Neuronal stem cell (in vitro differentiated cells): ENCODE measurements around the gene TMEM223.
A peak's percentile ranks its signal among the peaks of the same experiment; 100 is the strongest.

ENCODE experiments used
- DNase-seq: peaks from one replicate; pipeline ENCODE4 v3.0.0-alpha.2; 2013; ENCODE audit warnings: low spot score
- H2AFZ ChIP-seq: one replicate; pipeline ENCODE4 v1.6.1; 2013; ENCODE audit warnings: mild to moderate bottlenecking, low read length, inconsistent platforms
- H2AK5ac ChIP-seq: 2 replicates; pipeline ENCODE4 v1.6.1; 2013; ENCODE audit warnings: low read depth, mild to moderate bottlenecking, inconsistent platforms, low read length, moderate library complexity, mixed read lengths
- H2BK120ac ChIP-seq: 2 replicates; pipeline ENCODE4 v1.6.1; 2013; ENCODE audit warnings: low read depth, mild to moderate bottlenecking, inconsistent platforms, low read length, moderate library complexity, mixed read lengths
- H2BK12ac ChIP-seq: one replicate; pipeline ENCODE4 v1.6.1; 2013; ENCODE audit warnings: low read length, inconsistent platforms
- H2BK15ac ChIP-seq: 2 replicates; pipeline ENCODE4 v1.6.1; 2013; ENCODE audit warnings: mild to moderate bottlenecking, low read length, inconsistent platforms, mixed read lengths
- H2BK5ac ChIP-seq: one replicate; pipeline ENCODE4 v1.6.1; 2013; ENCODE audit warnings: inconsistent platforms, mild to moderate bottlenecking, low read length, moderate library complexity
- H3K14ac ChIP-seq: one replicate; pipeline ENCODE4 v1.6.1; 2013; ENCODE audit warnings: low read length, inconsistent platforms
- H3K18ac ChIP-seq: 2 replicates; pipeline ENCODE4 v1.6.1; 2013; ENCODE audit warnings: low read length, inconsistent platforms
- H3K23ac ChIP-seq: 2 replicates; pipeline ENCODE4 v1.6.1; 2013; ENCODE audit warnings: low read depth, mild to moderate bottlenecking, mixed read lengths, low read length, inconsistent platforms; ENCODE audit not compliant: poor library complexity
- H3K27ac ChIP-seq: replicated peaks from 3 replicates; pipeline ENCODE4 v1.5.1; 2013; ENCODE audit warnings: low read length, inconsistent platforms
- H3K27me3 ChIP-seq, 3 experiments: 2 replicates each; pipeline ENCODE4 v1.6.1; 2013; ENCODE audit warnings: low read length in 3 of 3, mild to moderate bottlenecking in 2 of 3, inconsistent platforms in 1 of 3, low read depth in 1 of 3, mixed read lengths in 1 of 3, moderate library complexity in 1 of 3; ENCODE audit not compliant: control insufficient read depth in 3 of 3, insufficient read depth in 3 of 3
- H3K36me3 ChIP-seq, 2 donors: replicated peaks in 1 of 2; 2 replicates each; pipeline ENCODE4 v1.6.1; 2013; ENCODE audit warnings: low read length in 2 of 2; ENCODE audit not compliant: control insufficient read depth in 2 of 2, insufficient read depth in 2 of 2
- H3K4ac ChIP-seq: 2 replicates; pipeline ENCODE4 v1.6.1; 2013; ENCODE audit warnings: inconsistent platforms, mild to moderate bottlenecking, low read length, moderate library complexity
- H3K4me1 ChIP-seq, 2 donors: 1 replicate in 1 of 2; 2 replicates in 1 of 2; pipeline ENCODE4 v1.6.1; 2013; ENCODE audit warnings: low read length in 2 of 2, low read depth in 1 of 2; ENCODE audit not compliant: control insufficient read depth in 2 of 2, insufficient read depth in 1 of 2
- H3K4me2 ChIP-seq: one replicate; pipeline ENCODE4 v1.6.1; 2013; ENCODE audit warnings: mild to moderate bottlenecking, low read length, inconsistent platforms; ENCODE audit not compliant: insufficient read depth, poor library complexity, severe bottlenecking
- H3K4me3 ChIP-seq, 2 donors: 2 replicates each; pipeline ENCODE4 v1.5.1; 2013; ENCODE audit warnings: low read length in 2 of 2, mild to moderate bottlenecking in 2 of 2, inconsistent platforms in 1 of 2, moderate library complexity in 1 of 2
- H3K79me1 ChIP-seq: one replicate; pipeline ENCODE4 v1.6.1; 2013; ENCODE audit warnings: low read depth, mild to moderate bottlenecking, inconsistent platforms, low read length, moderate library complexity
- H3K9ac ChIP-seq: one replicate; pipeline ENCODE4 v1.6.1; 2013; ENCODE audit warnings: mild to moderate bottlenecking, low read depth, low read length, inconsistent platforms; ENCODE audit not compliant: poor library complexity
- H3K9me3 ChIP-seq, 2 donors: replicated peaks in 1 of 2; 2 replicates each; pipeline versions ENCODE3 to v1.6.1; 2013; ENCODE audit warnings: low read length in 2 of 2, mild to moderate bottlenecking in 2 of 2, inconsistent platforms in 1 of 2, low read depth in 1 of 2, mixed read lengths in 1 of 2, moderate library complexity in 1 of 2; ENCODE audit not compliant: control insufficient read depth in 2 of 2, insufficient read depth in 1 of 2
- H4K8ac ChIP-seq: one replicate; pipeline ENCODE4 v1.6.1; 2013; ENCODE audit warnings: low read depth, mild to moderate bottlenecking, inconsistent platforms, low read length, moderate library complexity
- H4K91ac ChIP-seq: one replicate; pipeline ENCODE4 v1.6.1; 2013; ENCODE audit warnings: low read length, low read depth, mild to moderate bottlenecking, inconsistent platforms; ENCODE audit not compliant: poor library complexity
- WGBS, 2 donors: extraction: QIAGEN DNeasy Blood & Tissue Kit; methylation state at CpG; one replicate each; pipeline ENCODE4 v1.1.7; 2013; ENCODE audit warnings: missing lambda C conversion rate in 2 of 2, mixed read lengths in 1 of 2; ENCODE audit not compliant: insufficient read length in 2 of 2, insufficient replicate concordance in 1 of 2; ENCODE audit errors: extremely low coverage in 2 of 2; 5-methylcytosine and 5-hydroxymethylcytosine counted together

The TMEM223 gene

GRCh38 chr11:62816557-62816956 is 24.8 kb upstream of the TMEM223 start:
- H3K9me3 ChIP-seq = no peaks in the 10 kb centered on the region
- no peak overlapping the region for H2BK12ac ChIP-seq
- no peak overlapping the region for H3K9ac ChIP-seq
- H3K4me3 ChIP-seq = no peak overlapping the region
- no peaks in the 10 kb centered on the region for H3K27me3 ChIP-seq
- H4K8ac ChIP-seq = no peak overlapping the region
- no peak overlapping the region for H3K27ac ChIP-seq
- H2BK5ac ChIP-seq = no peak overlapping the region
- no peaks in the 10 kb centered on the region for H3K4me1 ChIP-seq
- no peak overlapping the region for H2AK5ac ChIP-seq
- peaks cover 8 to 44% of the 10 kb centered on the region in 2 donors for H3K36me3 ChIP-seq
- H3K23ac ChIP-seq = no peak overlapping the region
- no CpG with 5 or more reads among the region's 8 CpGs for WGBS, 2 donors
- no peak overlapping the region for H3K18ac ChIP-seq
- no peak overlapping the region for H4K91ac ChIP-seq
- no peaks in the 10 kb centered on the region for H3K79me1 ChIP-seq
- no peak overlapping the region for H2AFZ ChIP-seq
- H3K14ac ChIP-seq = no peak overlapping the region
- no peak overlapping the region for H3K4me2 ChIP-seq
- H3K4ac ChIP-seq = no peak overlapping the region
- no peak for DNase-seq
- no peak overlapping the region for H2BK120ac ChIP-seq
- no peak overlapping the region for H2BK15ac ChIP-seq

DNA sequence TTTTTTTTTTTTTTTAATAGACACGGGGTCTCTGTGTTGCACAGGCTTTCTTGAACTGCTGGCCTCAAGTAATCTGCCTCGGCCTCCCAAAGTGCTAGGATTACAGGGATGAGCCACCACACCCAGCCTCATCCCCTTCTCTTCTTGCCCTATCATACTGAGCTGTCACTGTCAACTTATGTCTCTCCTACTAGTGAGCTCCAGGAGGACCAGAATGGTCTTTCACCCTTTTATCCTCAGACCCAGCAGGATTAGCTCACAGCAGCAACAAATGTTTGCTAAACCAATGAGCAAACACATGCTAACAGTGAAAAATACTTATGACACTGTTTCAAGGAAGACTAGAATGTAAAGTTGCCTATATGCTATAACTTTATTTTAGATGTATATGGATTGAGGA is 19.9 kb upstream of the TMEM223 start:
- Histone ChIP-seq H2BK12ac (no peak overlapping the region), H3K14ac (no peak overlapping the region), H3K27ac (no peak overlapping the region), H2BK120ac (no peak overlapping the region), H3K79me1 (no peaks in the 10 kb centered on the region), H3K36me3 (peaks cover 7 to 12% of the 10 kb centered on the region in 2 donors), H2BK5ac (no peak overlapping the region), H3K9me3 (no peaks in the 10 kb centered on the region), H3K23ac (no peak overlapping the region), H3K4me2 (no peak overlapping the region), H3K4me1 (peaks cover 0 to 2% of the 10 kb centered on the region in 2 donors), H3K18ac (no peak overlapping the region), H3K27me3 (no peaks in the 10 kb centered on the region), H4K8ac (no peak overlapping the region), H3K4me3 (no peak overlapping the region), H3K4ac (no peak overlapping the region), H2AK5ac (no peak overlapping the region), H2AFZ (no peak overlapping the region), H3K9ac (no peak overlapping the region), H2BK15ac (no peak overlapping the region), H4K91ac (no peak overlapping the region)
- DNase-seq = no peak
- no CpG with 5 or more reads among the region's 2 CpGs for WGBS, 2 donors

- H2BK15ac ChIP-seq = no peak overlapping the region
- DNase-seq = no peak
- H3K4me2 ChIP-seq = no peak overlapping the region
- no peaks in the 10 kb centered on the region for H3K27me3 ChIP-seq
- H4K91ac ChIP-seq = no peak overlapping the region
- H3K4me3 ChIP-seq = no peak overlapping the region
- H4K8ac ChIP-seq = no peak overlapping the region
- H3K79me1 ChIP-seq = no peaks in the 10 kb centered on the region
- H2BK5ac ChIP-seq = no peak overlapping the region
- peaks cover 6 to 9% of the 10 kb centered on the region in 2 donors for H3K4me1 ChIP-seq
- H3K14ac ChIP-seq = no peak overlapping the region
- no peaks in the 10 kb centered on the region for H3K9me3 ChIP-seq
- no peak overlapping the region for H2AFZ ChIP-seq
- no peak overlapping the region for H3K27ac ChIP-seq
- H3K18ac ChIP-seq = no peak overlapping the region
- no peak overlapping the region for H3K9ac ChIP-seq
- no peak overlapping the region for H2BK12ac ChIP-seq
- H2AK5ac ChIP-seq = no peak overlapping the region
- no peak overlapping the region for H2BK120ac ChIP-seq
- no CpG with 5 or more reads among the region's 1 CpG for WGBS, 2 donors
- no peak overlapping the region for H3K4ac ChIP-seq
- no peak overlapping the region for H3K23ac ChIP-seq
- peaks cover 5 to 8% of the 10 kb centered on the region in 2 donors for H3K36me3 ChIP-seq
These were observed 18.9 kb upstream of the TMEM223 start for GRCh38 chr11:62810748-62811147.

DNA sequence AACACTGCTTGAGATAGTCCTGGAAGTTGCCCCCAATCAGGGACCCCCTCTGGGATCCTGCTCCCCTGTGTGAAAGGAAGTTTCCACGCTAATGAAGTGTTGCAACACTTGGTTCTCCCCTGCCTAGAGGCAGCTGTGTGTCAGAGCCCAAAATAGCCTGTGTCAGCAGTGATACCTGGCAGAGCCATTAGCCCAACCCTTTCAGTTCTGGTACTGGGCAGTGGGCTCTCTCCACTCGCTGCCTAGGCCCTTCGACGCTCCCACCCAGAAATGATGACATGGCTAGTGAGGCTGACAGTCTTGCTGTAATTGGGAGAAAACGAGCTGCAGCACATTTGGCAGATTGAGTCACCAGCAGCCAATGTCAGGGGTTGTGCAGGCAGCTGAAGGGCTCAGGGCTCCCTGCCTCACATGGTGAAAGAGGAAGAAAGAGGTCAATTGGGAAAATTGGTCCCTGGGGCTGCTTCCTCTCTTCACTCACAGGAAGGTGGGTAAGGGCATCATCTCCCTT is 14.9 kb upstream of the TMEM223 start:
- no peaks in the 10 kb centered on the region for H3K27me3 ChIP-seq
- no peak overlapping the region for H4K91ac ChIP-seq
- peaks cover 12 to 13% of the 10 kb centered on the region in 2 donors for H3K4me1 ChIP-seq
- no peak overlapping the region for H2AK5ac ChIP-seq
- H3K9me3 ChIP-seq = no peaks in the 10 kb centered on the region
- H3K27ac ChIP-seq = peak overlapping the region; percentile 26
- H4K8ac ChIP-seq = no peak overlapping the region
- WGBS, 2 donors = no CpG with 5 or more reads among the region's 5 CpGs
- H3K36me3 ChIP-seq = peaks cover 11 to 32% of the 10 kb centered on the region in 2 donors
- H3K79me1 ChIP-seq = no peaks in the 10 kb centered on the region
- H3K4me2 ChIP-seq = no peak overlapping the region
- no peak overlapping the region for H3K14ac ChIP-seq
- no peak overlapping the region for H3K18ac ChIP-seq
- H3K4me3 ChIP-seq = no peak overlapping the region
- no peak overlapping the region for H3K4ac ChIP-seq
- H2BK12ac ChIP-seq = no peak overlapping the region
- H2BK5ac ChIP-seq = no peak overlapping the region
- no peak overlapping the region for H2AFZ ChIP-seq
- no peak overlapping the region for H3K23ac ChIP-seq
- DNase-seq = no peak
- H2BK15ac ChIP-seq = peak overlapping the region; percentile 41
- H2BK120ac ChIP-seq = no peak overlapping the region
- H3K9ac ChIP-seq = peak overlapping the region; percentile 24
